H1 (cell line): ENCODE results near the gene ANGPTL4. TPM values are rescaled to one million over a fixed set of nuclear protein-coding genes. Genes with fewer than 3 reads are reported as not detected.
"Not testable (repeated sequence)": the region's sequence is repeated elsewhere in the genome, so short reads cannot be mapped to it uniquely, and the experiment has no call there.

Experiments
- CTCF ChIA-PET: fragments of 300-600 bp; sonication (Branson Sonifier 250); formaldehyde crosslinking; loops from one replicate; lab custom pipeline; 2021; ENCODE audit not compliant: partially characterized antibody; lab: Charles Lee
- POLR2A ChIA-PET: fragments of 300-600 bp; sonication (Branson Sonifier 250); formaldehyde crosslinking; loops from one replicate; lab custom pipeline; 2021; ENCODE audit warnings: inconsistent platforms; ENCODE audit not compliant: partially characterized antibody; lab: Charles Lee
- DNase-seq, 2 experiments: peaks; one replicate each; pipeline versions ENCODE4 v3.0.0 to v3.0.0-alpha.2; 2010 to 2022; ENCODE audit warnings: low spot score in 2 of 2, low read depth in 1 of 2, mixed read lengths in 1 of 2
- FAIRE-seq: peaks from 2 replicates; lab custom pipeline; 2011; peaks lifted over from hg19 to GRCh38; lab: Jason Lieb, UNC
- H2AFZ ChIP-seq: 2 replicates; pipeline ENCODE4 v1.8.1; 2012; ENCODE audit warnings: low read length, inconsistent platforms
- H2AK5ac ChIP-seq: 2 replicates; pipeline ENCODE4 v1.6.1; 2013; ENCODE audit warnings: low read depth, low read length
- H2BK120ac ChIP-seq: replicated peaks from 2 replicates; pipeline ENCODE3; 2013; ENCODE audit warnings: low read depth, low read length, inconsistent platforms
- H2BK12ac ChIP-seq: 2 replicates; pipeline ENCODE4 v1.6.1; 2013; ENCODE audit warnings: low read depth, low read length
- H2BK15ac ChIP-seq: 2 replicates; pipeline ENCODE4 v1.6.1; 2013; ENCODE audit warnings: low read length
- H2BK20ac ChIP-seq: 2 replicates; pipeline ENCODE4 v1.6.1; 2013; ENCODE audit warnings: low read length
- H2BK5ac ChIP-seq: 2 replicates; pipeline ENCODE4 v1.6.1; 2013; ENCODE audit warnings: low read depth, low read length
- H3K14ac ChIP-seq: 2 replicates; pipeline ENCODE4 v1.6.1; 2013; ENCODE audit warnings: inconsistent platforms; ENCODE audit not compliant: insufficient read length
- H3K18ac ChIP-seq: 2 replicates; pipeline ENCODE4 v1.6.1; 2013; ENCODE audit warnings: low read length; ENCODE audit errors: extremely low read depth
- H3K23ac ChIP-seq: 2 replicates; pipeline ENCODE4 v1.6.1; 2013; ENCODE audit warnings: inconsistent platforms; ENCODE audit not compliant: insufficient read length
- H3K23me2 ChIP-seq: 2 replicates; pipeline ENCODE4 v1.6.1; 2013; ENCODE audit warnings: low read depth, low read length
- H3K27ac ChIP-seq: 2 replicates; pipeline ENCODE4 v1.6.1; 2011; ENCODE audit warnings: low read depth, low read length, inconsistent platforms
- H3K27me3 ChIP-seq, 4 experiments: replicated peaks in 1 of 4; 1 replicate in 1 of 4; 2 replicates in 3 of 4; pipeline versions ENCODE4 v1.6.1 to v1.8.1; 2011 to 2013; ENCODE audit warnings: low read length in 3 of 4, mild to moderate bottlenecking in 3 of 4, inconsistent platforms in 2 of 4, mixed read lengths in 2 of 4, moderate library complexity in 1 of 4; ENCODE audit not compliant: control insufficient read depth in 3 of 4, insufficient read depth in 3 of 4; ENCODE audit errors: extremely low read depth in 1 of 4
- H3K36me3 ChIP-seq, 4 experiments: 2 replicates each; pipeline versions ENCODE4 v1.6.1 to v1.8.1; 2011 to 2013; ENCODE audit warnings: mild to moderate bottlenecking in 4 of 4, low read length in 3 of 4, moderate library complexity in 2 of 4, control low read depth in 1 of 4, inconsistent platforms in 1 of 4; ENCODE audit not compliant: insufficient read depth in 4 of 4, control insufficient read depth in 2 of 4
- H3K4ac ChIP-seq: replicated peaks from 2 replicates; pipeline ENCODE3; 2013; ENCODE audit warnings: low read length, low read depth, mixed read lengths, inconsistent platforms; ENCODE audit not compliant: insufficient read length
- H3K4me1 ChIP-seq, 4 experiments: replicated peaks in 1 of 4; 1 replicate in 1 of 4; 2 replicates in 3 of 4; pipeline versions ENCODE4 v1.6.1 to v1.8.1; 2011 to 2013; ENCODE audit warnings: low read length in 3 of 4, inconsistent platforms in 2 of 4, mixed read lengths in 1 of 4; ENCODE audit not compliant: insufficient read depth in 4 of 4, control insufficient read depth in 3 of 4
- H3K4me2 ChIP-seq, 2 experiments: 2 replicates each; pipeline versions ENCODE4 v1.6.1 to v1.8.1; 2011 to 2013; ENCODE audit warnings: low read depth in 2 of 2, low read length in 2 of 2, control low read depth in 1 of 2, inconsistent platforms in 1 of 2, mild to moderate bottlenecking in 1 of 2; ENCODE audit not compliant: insufficient read depth in 1 of 2
- H3K4me3 ChIP-seq, 4 experiments: fragments of 200-600, 300-600 bp in 1 of 4; sonication (generic), shearing (Covaris generic), sonication (Bioruptor Twin) in 1 of 4; 2 replicates each; pipeline versions ENCODE4 v1.5.1 to v1.8.1; 2011 to 2016; ENCODE audit warnings: low read length in 4 of 4, low read depth in 3 of 4, control low read depth in 2 of 4, inconsistent platforms in 2 of 4, mild to moderate bottlenecking in 2 of 4, mixed read lengths in 1 of 4, moderate library complexity in 1 of 4; ENCODE audit not compliant: insufficient read depth in 2 of 4; ENCODE audit errors: extremely low read depth in 1 of 4
- H3K56ac ChIP-seq: replicated peaks from 2 replicates; pipeline ENCODE3; 2013; ENCODE audit warnings: low read depth, mild to moderate bottlenecking, mixed read lengths, low read length, inconsistent platforms; ENCODE audit not compliant: insufficient read length
- H3K79me1 ChIP-seq: 2 replicates; pipeline ENCODE4 v1.6.1; 2013; ENCODE audit warnings: low read depth, low read length, control low read depth
- H3K79me2 ChIP-seq, 2 experiments: 2 replicates each; pipeline versions ENCODE4 v1.6.1 to v1.8.1; 2012 to 2013; ENCODE audit warnings: low read length in 2 of 2, mild to moderate bottlenecking in 2 of 2, inconsistent platforms in 1 of 2; ENCODE audit not compliant: insufficient read depth in 2 of 2, control insufficient read depth in 1 of 2
- H3K9ac ChIP-seq, 4 experiments: replicated peaks in 1 of 4; 1 replicate in 1 of 4; 2 replicates in 3 of 4; pipeline versions ENCODE4 v1.6.1 to v1.8.1; 2011 to 2013; ENCODE audit warnings: low read depth in 3 of 4, low read length in 3 of 4, control low read depth in 2 of 4, mild to moderate bottlenecking in 2 of 4, moderate library complexity in 2 of 4, inconsistent platforms in 1 of 4; ENCODE audit errors: extremely low read depth in 1 of 4
- H3K9me3 ChIP-seq, 2 experiments: 2 replicates each; pipeline versions ENCODE4 v1.6.1 to v1.8.1; 2012 to 2013; ENCODE audit warnings: mild to moderate bottlenecking in 2 of 2, moderate library complexity in 2 of 2, control low read depth in 1 of 2, inconsistent platforms in 1 of 2, low read depth in 1 of 2, low read length in 1 of 2, mixed read lengths in 1 of 2; ENCODE audit not compliant: insufficient read depth in 2 of 2
- H4K20me1 ChIP-seq, 2 experiments: replicated peaks in 1 of 2; 2 replicates each; pipeline versions ENCODE3 to v1.8.1; 2011 to 2013; ENCODE audit warnings: inconsistent platforms in 2 of 2, low read length in 2 of 2, mild to moderate bottlenecking in 1 of 2; ENCODE audit not compliant: insufficient read depth in 2 of 2, control insufficient read depth in 1 of 2
- H4K5ac ChIP-seq: 2 replicates; pipeline ENCODE4 v1.6.1; 2013; ENCODE audit warnings: low read length, low read depth, mixed read lengths, inconsistent platforms; ENCODE audit not compliant: insufficient read length
- H4K8ac ChIP-seq: 2 replicates; pipeline ENCODE4 v1.8.0; 2013; ENCODE audit warnings: mild to moderate bottlenecking, moderate library complexity, low read length, inconsistent platforms; ENCODE audit not compliant: insufficient read depth; ENCODE audit errors: extremely low read depth
- H4K91ac ChIP-seq: replicated peaks from 2 replicates; pipeline ENCODE3; 2013; ENCODE audit warnings: low read length, mixed read lengths, inconsistent platforms; ENCODE audit not compliant: insufficient read length
- WGBS, 2 experiments: shearing (Covaris generic) in 1 of 2; methylation state at CpG; one replicate each; pipeline versions ENCODE4 v1.1.6 to v1.1.7; 2013 to 2015; ENCODE audit warnings: low lambda C conversion rate in 2 of 2, mixed read lengths in 2 of 2, inconsistent platforms in 1 of 2, low coverage in 1 of 2, missing lambda C conversion rate in 1 of 2; ENCODE audit not compliant: insufficient replicate concordance in 2 of 2, insufficient coverage in 1 of 2, insufficient read length in 1 of 2; ENCODE audit errors: extremely low coverage in 1 of 2, missing lambda C conversion rate in 1 of 2; 5-methylcytosine and 5-hydroxymethylcytosine counted together
- polyA plus RNA-seq, 7 experiments: library from polyadenylated mRNA; depleted of rRNA in 3 of 7; stranded (reverse) in 5 of 7; unstranded in 2 of 7; fragments of >200 nt in 5 of 7; fragments of 200-250 nt in 2 of 7; gene quantifications; 1 replicate in 5 of 7; 2 replicates in 1 of 7; 4 replicates in 1 of 7; pipeline versions ENCODE4 v1.2.1 to v1.2.3, GENCODE V29; 2011 to 2013; ENCODE audit warnings: missing spikeins in 2 of 7, mixed read lengths in 2 of 7
- total RNA-seq: library from RNA; stranded (reverse); fragmentation: NEBNext Ultra II Directional; extraction: Animal tissue kit (Norgen Biotek cat#: 25700); gene quantifications from 2 replicates; pipeline ENCODE4 v1.2.1, GENCODE V29; 2021

ANGPTL4 gene
- total and polyA plus RNA-seq, 2 of the 8 experiments (the other 6 are each of a cell fraction or from before 2014, with no cell fraction given) = 2.3 to 6.5 TPM

DNA sequence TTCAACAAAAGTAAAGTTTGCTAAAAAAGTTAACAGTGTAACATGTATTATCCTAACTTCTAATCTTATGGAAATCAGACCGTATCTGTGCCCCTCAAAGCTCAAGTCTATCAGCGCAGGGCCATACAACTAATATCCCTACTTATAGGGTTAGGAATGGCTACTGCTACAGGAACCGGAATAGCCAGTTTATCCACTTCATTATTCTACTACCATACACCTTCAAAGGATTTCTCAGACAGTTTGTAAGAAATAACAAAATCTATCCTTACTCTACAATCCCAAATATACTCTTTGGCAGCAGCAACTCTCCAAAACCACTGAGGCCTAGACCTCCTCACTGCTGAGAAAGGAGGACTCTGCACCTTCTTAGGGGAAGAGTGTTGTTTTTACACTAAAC, 21.6 kb downstream of the ANGPTL4 start:
- H2BK5ac ChIP-seq, H3K79me2 ChIP-seq, POLR2A ChIA-PET, H3K9me3 ChIP-seq, H3K23ac ChIP-seq, H3K14ac ChIP-seq, H4K5ac ChIP-seq, H3K9ac ChIP-seq, H4K91ac ChIP-seq, CTCF ChIA-PET, H2BK15ac ChIP-seq, H3K4me2 ChIP-seq, H3K56ac ChIP-seq, H2BK120ac ChIP-seq, H3K4me3 ChIP-seq, FAIRE-seq, H3K27me3 ChIP-seq, H3K36me3 ChIP-seq, H4K8ac ChIP-seq, H3K4ac ChIP-seq, DNase-seq, H3K79me1 ChIP-seq, H3K18ac ChIP-seq, H2AFZ ChIP-seq, H3K27ac ChIP-seq, H2AK5ac ChIP-seq, H4K20me1 ChIP-seq, H3K23me2 ChIP-seq, H3K4me1 ChIP-seq, H2BK12ac ChIP-seq, H2BK20ac ChIP-seq: not testable (repeated sequence)
- WGBS, 2 experiments = 95% methylated on average over 3 of the region's 3 CpGs; no CpG with 5 or more reads in 1 of the 2 experiments

DNA sequence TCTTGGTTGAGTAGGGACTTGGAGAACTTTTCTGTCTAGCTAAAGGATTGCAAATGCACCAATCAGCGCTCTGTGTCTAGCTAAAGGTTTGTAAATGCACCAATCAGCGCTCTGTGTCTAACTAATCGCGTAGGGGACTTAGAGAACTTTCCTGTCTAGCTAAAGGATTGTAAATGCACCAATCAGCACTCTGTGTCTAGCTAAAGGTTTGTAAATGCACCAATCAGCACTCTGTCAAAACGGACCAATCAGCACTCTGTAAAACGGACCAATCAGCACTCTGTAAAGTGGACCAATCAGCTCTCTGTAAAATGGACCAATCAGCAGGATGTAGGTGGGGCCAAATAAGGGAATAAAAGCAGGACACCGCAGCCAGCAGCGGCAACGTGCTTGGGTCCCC, 22.5 kb downstream of the ANGPTL4 start:
- H3K9me3 ChIP-seq, H3K56ac ChIP-seq, H3K79me2 ChIP-seq, H4K8ac ChIP-seq, H3K4ac ChIP-seq, H3K4me2 ChIP-seq, H3K36me3 ChIP-seq, H4K5ac ChIP-seq, H3K79me1 ChIP-seq, H2BK5ac ChIP-seq, H3K23me2 ChIP-seq, FAIRE-seq, H2AK5ac ChIP-seq, H3K4me1 ChIP-seq, H2BK20ac ChIP-seq, H3K9ac ChIP-seq, DNase-seq, H2AFZ ChIP-seq, H4K20me1 ChIP-seq, H3K4me3 ChIP-seq, H4K91ac ChIP-seq, H3K23ac ChIP-seq, H3K18ac ChIP-seq, H2BK120ac ChIP-seq, H3K27ac ChIP-seq, H3K27me3 ChIP-seq, H3K14ac ChIP-seq, H2BK12ac ChIP-seq, H2BK15ac ChIP-seq: not testable (repeated sequence)
- POLR2A ChIA-PET = interaction anchor here (0.8 to 1.1 kb wide), 2 partner anchors 12 to 33 kb away, joined by 3 read pairs; no protein-coding TSS in a partner anchor
- CTCF ChIA-PET = interaction anchor here (0.8 to 0.9 kb wide), 2 partner anchors 28 to 193 kb away, joined by 3 read pairs; no protein-coding TSS in a partner anchor
- 71% methylated on average over 9 of the region's 9 CpGs; no CpG with 5 or more reads in 1 of the 2 experiments for WGBS, 2 experiments
